WTC11 (cell line): ENCODE results near the gene PIP4P1. TPM values are rescaled to one million over a fixed set of nuclear protein-coding genes. Genes with fewer than 3 reads are reported as not detected.

Source experiments
- ATAC-seq: fragments of 200-7000 bp; cut with Tn5 transposase; 2 replicates; pipeline ENCODE4 v1.10.0; 2021; ENCODE audit warnings: mild to moderate bottlenecking, moderate library complexity
- CTCF ChIA-PET: fragments of 300-600 bp; sonication (Branson Sonifier 250); formaldehyde crosslinking; loops from one replicate; lab custom pipeline; 2021; ENCODE audit warnings: antibody characterized with exemption; lab: Charles Lee
- POLR2A ChIA-PET: fragments of 350-600 bp; sonication (Branson Sonifier 250); formaldehyde crosslinking; loops from one replicate; lab custom pipeline; 2021; ENCODE audit warnings: antibody characterized with exemption; lab: Charles Lee
- DNase-seq: peaks from one replicate; pipeline ENCODE4 v3.0.0; 2021; ENCODE audit warnings: low spot score
- H3K27ac Mint-ChIP-seq: 2 replicates; pipeline ENCODE4 v1.8.0; 2021; ENCODE audit warnings: mixed read lengths
- H3K27me3 Mint-ChIP-seq: 2 replicates; pipeline ENCODE4 v1.8.0; 2021; ENCODE audit warnings: low read depth, mild to moderate bottlenecking, moderate library complexity, mixed read lengths
- H3K36me3 Mint-ChIP-seq: 2 replicates; pipeline ENCODE4 v1.8.0; 2021; ENCODE audit warnings: mixed read lengths
- H3K4me1 Mint-ChIP-seq: 2 replicates; pipeline ENCODE4 v1.8.0; 2022; ENCODE audit warnings: mixed read lengths
- H3K4me3 Mint-ChIP-seq: 2 replicates; pipeline ENCODE4 v1.8.0; 2021; ENCODE audit warnings: mild to moderate bottlenecking, moderate library complexity, mixed read lengths
- H3K9me3 Mint-ChIP-seq: 2 replicates; pipeline ENCODE4 v1.8.0; 2021; ENCODE audit warnings: mixed read lengths
- CTCF ChIP-seq: fragments of 200-600 bp; IDR thresholded peaks from 2 replicates; pipeline ENCODE4 v1.8.0; 2022; ENCODE audit warnings: antibody characterized with exemption
- E2F1 ChIP-seq: sonication (generic); formaldehyde crosslinking; IDR thresholded peaks from 2 replicates; pipeline ENCODE4 v1.8.0; 2022; ENCODE audit warnings: mild to moderate bottlenecking, missing genetic modification reagents
- EMX1 ChIP-seq: fragments of 250-450 bp; sonication (Bioruptor Pico); IDR thresholded peaks from 2 replicates; pipeline ENCODE4 v1.8.0; 2021; ENCODE audit warnings: mild to moderate bottlenecking
- ERG ChIP-seq: fragments of 250-450 bp; sonication (Bioruptor Pico); IDR thresholded peaks from 2 replicates; pipeline ENCODE4 v1.8.0; 2021; ENCODE audit warnings: mild to moderate bottlenecking
- GRHL2 ChIP-seq: fragments of 250-450 bp; sonication (Bioruptor Pico); IDR thresholded peaks from 2 replicates; pipeline ENCODE4 v1.8.0; 2022; ENCODE audit warnings: mild to moderate bottlenecking, moderate library complexity; ENCODE audit not compliant: insufficient replicate concordance, severe bottlenecking
- JAZF1 ChIP-seq: fragments of 250-450 bp; sonication (Bioruptor Pico); IDR thresholded peaks from 2 replicates; pipeline ENCODE4 v1.9.0; 2021; ENCODE audit warnings: moderate library complexity, mild to moderate bottlenecking, inconsistent platforms
- MXD4 ChIP-seq: fragments of 250-450 bp; sonication (Bioruptor Pico); IDR thresholded peaks from 2 replicates; pipeline ENCODE4 v1.8.0; 2021; ENCODE audit warnings: mild to moderate bottlenecking, moderate library complexity, borderline replicate concordance
- NR1H2 ChIP-seq: sonication (generic); formaldehyde crosslinking; IDR thresholded peaks from 2 replicates; pipeline ENCODE4 v1.9.0; 2021; ENCODE audit warnings: mild to moderate bottlenecking, moderate library complexity, missing genetic modification reagents
- PRRX2 ChIP-seq: fragments of 250-450 bp; sonication (Bioruptor Pico); IDR thresholded peaks from 2 replicates; pipeline ENCODE4 v1.8.0; 2021; ENCODE audit warnings: mild to moderate bottlenecking
- SMAD4 ChIP-seq: sonication (generic); formaldehyde crosslinking; IDR thresholded peaks from 2 replicates; pipeline ENCODE4 v1.8.0; 2022; ENCODE audit warnings: mild to moderate bottlenecking, missing genetic modification reagents
- TCF7 ChIP-seq: sonication (generic); formaldehyde crosslinking; IDR thresholded peaks from 2 replicates; pipeline ENCODE4 v1.8.0; 2022; ENCODE audit warnings: mild to moderate bottlenecking, low read depth, missing genetic modification reagents, moderate library complexity
- TEAD4 ChIP-seq: sonication (generic); formaldehyde crosslinking; IDR thresholded peaks from 2 replicates; pipeline ENCODE4 v1.8.0; 2022; ENCODE audit warnings: mild to moderate bottlenecking, missing genetic modification reagents
- ZNF219 ChIP-seq: sonication (generic); formaldehyde crosslinking; IDR thresholded peaks from 2 replicates; pipeline ENCODE4 v1.8.0; 2023; ENCODE audit warnings: missing genetic modification reagents, mild to moderate bottlenecking, borderline replicate concordance
- ZNF423 ChIP-seq: fragments of 250-450 bp; sonication (Bioruptor Pico); IDR thresholded peaks from 2 replicates; pipeline ENCODE4 v2.1.2; 2022; ENCODE audit warnings: mild to moderate bottlenecking, moderate library complexity
- ZNF425 ChIP-seq: fragments of 250-450 bp; sonication (Bioruptor Pico); conservative IDR thresholded peaks from 2 replicates; pipeline ENCODE4 v1.9.0; 2021; ENCODE audit warnings: mild to moderate bottlenecking
- ZNF532 ChIP-seq: fragments of 250-450 bp; sonication (Bioruptor Pico); IDR thresholded peaks from 2 replicates; pipeline ENCODE4 v1.9.0; 2021; ENCODE audit warnings: mild to moderate bottlenecking, borderline replicate concordance
- ZSCAN18 ChIP-seq: fragments of 250-450 bp; sonication (Bioruptor Pico); IDR thresholded peaks from 2 replicates; pipeline ENCODE4 v2.1.2; 2022; ENCODE audit warnings: mild to moderate bottlenecking, moderate library complexity
- total RNA-seq: library from RNA; stranded (reverse); gene quantifications from 3 replicates; pipeline ENCODE4 v1.2.3, GENCODE V29; 2021

PIP4P1 gene
- total RNA-seq, 1 experiment from 2014 or later: 34.1 TPM

- Mint-ChIP-seq H3K9me3 (peaks cover 7% of the 10 kb centered on the region), H3K27ac (no peak overlapping the region), H3K4me3 (no peak overlapping the region), H3K4me1 (no peaks in the 10 kb centered on the region), H3K36me3 (peaks cover 9% of the 10 kb centered on the region), H3K27me3 (peaks cover 5% of the 10 kb centered on the region)
- POLR2A ChIA-PET: no interaction called here
- CTCF ChIA-PET: interaction anchor here (1.2 to 1.4 kb wide), 2 partner anchors 26 to 216 kb away, joined by 3 read pairs; no protein-coding TSS in a partner anchor
- ATAC-seq (no peak), DNase-seq (no peak)
- TF ChIP-seq ZNF425 (CRISPR knock-in tag) (no peak), E2F1 (CRISPR knock-in tag) (no peak), ZNF532 (CRISPR knock-in tag) (no peak), SMAD4 (CRISPR knock-in tag) (no peak), MXD4 (no peak), ZSCAN18 (CRISPR knock-in tag) (no peak), ZNF219 (no peak), CTCF (no peak), ZNF423 (no peak), GRHL2 (CRISPR knock-in tag) (no peak), TCF7 (CRISPR knock-in tag) (no peak)
These were observed 19.8 kb downstream of the PIP4P1 start for GRCh38 chr14:20441461-20441860.

- ATAC-seq (peak; percentile 87), DNase-seq (no peak)
- Mint-ChIP-seq H3K36me3 (peaks cover 9% of the 10 kb centered on the region), H3K4me3 (no peak overlapping the region), H3K27me3 (peaks cover 11% of the 10 kb centered on the region), H3K27ac (no peak overlapping the region), H3K9me3 (peaks cover 7% of the 10 kb centered on the region), H3K4me1 (no peaks in the 10 kb centered on the region; the same call in 1 of the 2 replicates)
- ChIA-PET CTCF (interaction anchor here (1.4 kb wide), 1 partner anchor 217 kb away, joined by 3 read pairs; no protein-coding TSS in a partner anchor), POLR2A (no interaction called here)
- no peak for TF ChIP-seq NR1H2 (CRISPR knock-in tag)
- no peak for TF ChIP-seq EMX1 (CRISPR knock-in tag)
- no peak for TF ChIP-seq E2F1 (CRISPR knock-in tag)
- TF ChIP-seq ERG: no peak
- no peak for TF ChIP-seq TEAD4 (CRISPR knock-in tag)
- no peak for TF ChIP-seq JAZF1 (CRISPR knock-in tag)
- TF ChIP-seq PRRX2 (CRISPR knock-in tag): no peak
These were observed 20.4 kb downstream of the PIP4P1 start for GRCh38 chr14:20440882-20441281.
